Stomach (tissue), 9 donors: ENCODE data around the gene OSBP2. TPM values are rescaled to one million over a fixed set of nuclear protein-coding genes. Genes with fewer than 3 reads are reported as not detected.

Experiments
- DNase-seq, 2 donors: peaks; one replicate each; pipeline versions ENCODE4 v3.0.0 to v3.0.0-alpha.2; 2013 to 2019
- H3K27ac ChIP-seq, 5 donors: fragments of 200-600 bp in 4 of 5; sonication (generic) in 4 of 5; one replicate each; pipeline ENCODE4 v1.5.1; 2013 to 2019; ENCODE audit warnings: mild to moderate bottlenecking in 1 of 5, moderate library complexity in 1 of 5
- H3K27me3 ChIP-seq, 3 donors: fragments of 200-600 bp; sonication (generic); one replicate each; pipeline ENCODE4 v1.5.1; 2017 to 2019; ENCODE audit warnings: mixed run types in 1 of 3
- H3K36me3 ChIP-seq, 4 donors: fragments of 200-600 bp; sonication (generic); 1 replicate in 3 of 4; 2 replicates in 1 of 4; pipeline ENCODE4 v1.5.1; 2016 to 2019
- H3K4me1 ChIP-seq, 4 donors: fragments of 200-600 bp; sonication (generic); one replicate each; pipeline ENCODE4 v1.5.1; 2016 to 2019
- H3K4me3 ChIP-seq, 4 donors: fragments of 200-600 bp; sonication (generic) in 3 of 4; one replicate each; pipeline ENCODE4 v1.5.1; 2016 to 2019; ENCODE audit warnings: mild to moderate bottlenecking in 1 of 4
- H3K9me3 ChIP-seq, 4 donors: fragments of 200-600 bp; sonication (generic); one replicate each; pipeline ENCODE4 v1.5.1; 2016 to 2019
- EP300 ChIP-seq: sonication (generic); formaldehyde crosslinking; IDR thresholded peaks from one replicate; pipeline ENCODE4 v1.6.1; 2017; ENCODE audit warnings: antibody characterized with exemption
- POLR2A ChIP-seq, 4 donors: fragments of 450-650 bp; IDR thresholded peaks; one replicate each; pipeline ENCODE4 v1.6.1; 2016; ENCODE audit warnings: antibody characterized with exemption in 4 of 4, control low read depth in 2 of 4, mild to moderate bottlenecking in 1 of 4, moderate library complexity in 1 of 4
- POLR2AphosphoS5 ChIP-seq, 3 donors: sonication (generic); formaldehyde crosslinking; IDR thresholded peaks; one replicate each; pipeline ENCODE4 v1.6.1; 2016; ENCODE audit warnings: antibody characterized with exemption in 3 of 3
- WGBS, 5 donors: extraction: QIAGEN DNeasy Blood & Tissue Kit in 3 of 5; methylation state at CpG; one replicate each; pipeline versions ENCODE4 v1.1.5 to v1.1.7; 2013 to 2018; 5-methylcytosine and 5-hydroxymethylcytosine counted together
- intact Hi-C: fragments of 100-400 bp; cut with DNase I; formaldehyde crosslinking; loops from one replicate; pipeline ENCODE4 v1.15.1; 2023; ENCODE audit warnings: low total_unique reads
- polyA plus RNA-seq, 3 donors: library from polyadenylated mRNA; stranded (reverse); fragments of 200-250 nt; gene quantifications; one replicate each; pipeline ENCODE4 v1.2.3, GENCODE V29; 2013
- total RNA-seq, 5 donors: library from RNA; depleted of rRNA; stranded (reverse); fragments of >200 nt; gene quantifications; one replicate each; pipeline versions ENCODE4 v1.1.0 to v1.2.3, GENCODE V29; 2014 to 2016
- TF ChIP-seq, protein P1 (sequence below), 7 experiments: fragments of 450-650 bp in 4 of 7; fragments of 200-600 bp in 3 of 7; sonication (generic) in 3 of 7; IDR thresholded peaks; one replicate each; pipeline ENCODE4 v1.5.1; 2016 to 2019; ENCODE audit warnings: antibody characterized with exemption in 7 of 7, control low read depth in 2 of 7, mild to moderate bottlenecking in 1 of 7
- donor health status: healthy with polysubstance abuse.
- donor health status: Bipolar disorder and iron deficiency.
- donor health status: healthy.

The OSBP2 gene
- total and polyA plus RNA-seq, 8 donors, result 0.58 to 9.5 (median 1.8) TPM; not detected in 1

DNA sequence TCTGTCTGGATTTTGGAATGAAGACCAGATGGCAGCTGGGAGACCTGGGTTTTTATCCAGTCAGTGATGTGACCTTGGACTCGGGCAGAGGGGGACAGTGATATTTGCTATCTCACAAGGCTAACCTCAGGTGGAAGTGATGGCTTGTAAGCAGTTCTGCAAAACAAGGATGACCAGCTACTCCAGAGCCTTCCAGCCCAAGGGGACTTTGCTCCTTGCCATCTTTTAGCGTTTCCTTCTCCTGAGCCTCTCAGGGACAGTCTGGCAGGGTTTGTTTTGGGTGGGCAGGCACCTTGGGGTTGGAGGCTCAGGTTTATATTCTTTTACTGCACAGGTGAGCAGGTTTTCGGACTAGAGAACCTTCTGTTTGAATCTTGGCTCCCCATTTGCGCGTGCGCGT lies 9.5 kb upstream of the OSBP2 start:
- H3K9me3 ChIP-seq, result no peaks in the 10 kb centered on the region
- peaks cover 0 to 15% (median 2%) of the 10 kb centered on the region in 4 donors for H3K4me1 ChIP-seq
- no peak overlapping the region for H3K27ac ChIP-seq
- H3K36me3 ChIP-seq, result no peaks in the 10 kb centered on the region
- intact Hi-C loops, result no loop called here
- H3K27me3 ChIP-seq, result no peaks in the 10 kb centered on the region
- DNase-seq, result no peak
- TF ChIP-seq POLR2A (IDR thresholded peaks at IDR 0.05) (no peak), EP300 (no peak), POLR2AphosphoS5 (IDR thresholded peaks at IDR 0.05) (no peak)
- TF ChIP-seq, protein P1, sequence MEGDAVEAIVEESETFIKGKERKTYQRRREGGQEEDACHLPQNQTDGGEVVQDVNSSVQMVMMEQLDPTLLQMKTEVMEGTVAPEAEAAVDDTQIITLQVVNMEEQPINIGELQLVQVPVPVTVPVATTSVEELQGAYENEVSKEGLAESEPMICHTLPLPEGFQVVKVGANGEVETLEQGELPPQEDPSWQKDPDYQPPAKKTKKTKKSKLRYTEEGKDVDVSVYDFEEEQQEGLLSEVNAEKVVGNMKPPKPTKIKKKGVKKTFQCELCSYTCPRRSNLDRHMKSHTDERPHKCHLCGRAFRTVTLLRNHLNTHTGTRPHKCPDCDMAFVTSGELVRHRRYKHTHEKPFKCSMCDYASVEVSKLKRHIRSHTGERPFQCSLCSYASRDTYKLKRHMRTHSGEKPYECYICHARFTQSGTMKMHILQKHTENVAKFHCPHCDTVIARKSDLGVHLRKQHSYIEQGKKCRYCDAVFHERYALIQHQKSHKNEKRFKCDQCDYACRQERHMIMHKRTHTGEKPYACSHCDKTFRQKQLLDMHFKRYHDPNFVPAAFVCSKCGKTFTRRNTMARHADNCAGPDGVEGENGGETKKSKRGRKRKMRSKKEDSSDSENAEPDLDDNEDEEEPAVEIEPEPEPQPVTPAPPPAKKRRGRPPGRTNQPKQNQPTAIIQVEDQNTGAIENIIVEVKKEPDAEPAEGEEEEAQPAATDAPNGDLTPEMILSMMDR (IDR thresholded peaks at IDR 0.05), result no peak
- WGBS, 5 donors, result 47 to 69% (median 58%) methylated on average over 7 of the region's 7 CpGs
- H3K4me3 ChIP-seq, result no peak overlapping the region

DNA sequence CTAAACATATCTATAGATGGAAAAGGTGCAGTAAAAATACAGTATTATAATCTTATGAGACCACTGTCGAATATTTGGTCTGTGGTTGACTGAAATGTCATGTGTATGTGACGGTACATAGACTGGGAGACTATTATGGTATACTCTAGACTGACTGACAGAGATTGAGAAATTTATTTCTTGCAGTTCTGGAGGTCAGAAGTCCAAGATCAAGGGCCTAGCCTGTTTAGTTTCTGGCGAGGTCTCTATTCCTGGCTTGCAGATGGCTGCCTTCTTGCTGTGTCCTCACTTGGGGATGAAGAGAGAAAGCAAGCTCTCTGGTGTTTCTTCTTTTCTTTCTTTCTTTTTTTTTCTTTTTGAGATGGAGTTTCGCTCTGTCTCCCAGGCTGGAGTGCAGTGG lies 7.3 kb upstream of the OSBP2 start:
- Histone ChIP-seq H3K27me3 (no peaks in the 10 kb centered on the region), H3K36me3 (no peaks in the 10 kb centered on the region), H3K27ac (no peak overlapping the region), H3K4me3 (no peak overlapping the region), H3K9me3 (no peaks in the 10 kb centered on the region), H3K4me1 (no peaks in the 10 kb centered on the region)
- TF ChIP-seq, protein P1 (IDR thresholded peaks at IDR 0.05), result no peak
- no peak for TF ChIP-seq POLR2AphosphoS5 (IDR thresholded peaks at IDR 0.05)
- no peak for TF ChIP-seq POLR2A (IDR thresholded peaks at IDR 0.05)
- no peak for TF ChIP-seq EP300
- no peak for DNase-seq
- intact Hi-C loops, result no loop called here
- WGBS, 5 donors, result 81 to 87% (median 85%) methylated on average over 4 of the region's 4 CpGs

DNA sequence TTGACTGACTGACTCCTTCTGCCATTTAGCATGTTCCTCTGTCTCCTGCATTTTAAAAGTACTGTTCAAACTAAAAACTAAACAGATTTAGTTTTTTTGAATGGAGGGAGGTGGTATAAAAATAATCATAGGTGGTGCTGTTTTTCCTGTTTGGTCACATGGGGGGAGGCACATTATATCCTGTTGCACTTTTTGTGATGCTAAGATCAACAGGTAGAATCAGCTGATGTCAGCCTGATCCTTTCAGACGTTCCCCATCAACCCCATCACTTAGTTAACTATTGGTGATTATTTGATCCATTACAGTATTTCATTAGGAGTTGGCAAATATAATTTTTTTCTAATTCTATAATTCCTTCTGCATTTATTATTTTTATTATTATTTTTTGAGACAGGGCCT lies 5.1 kb upstream of the OSBP2 start:
- H3K27me3 ChIP-seq, result peaks cover 0 to 4% (median 0%) of the 10 kb centered on the region in 3 donors
- intact Hi-C loops, result no loop called here
- no peaks in the 10 kb centered on the region for H3K36me3 ChIP-seq
- 47 to 78% (median 56%) methylated on average over 1 of the region's 1 CpG for WGBS, 5 donors
- TF ChIP-seq, protein P1 (IDR thresholded peaks at IDR 0.05), result no peak
- TF ChIP-seq POLR2A (IDR thresholded peaks at IDR 0.05), result no peak
- TF ChIP-seq POLR2AphosphoS5 (IDR thresholded peaks at IDR 0.05), result no peak
- TF ChIP-seq EP300, result no peak
- DNase-seq, result no peak
- H3K27ac ChIP-seq, result no peak overlapping the region
- peaks cover 0 to 11% (median 8%) of the 10 kb centered on the region in 4 donors for H3K4me1 ChIP-seq
- no peak overlapping the region for H3K4me3 ChIP-seq
- H3K9me3 ChIP-seq, result no peaks in the 10 kb centered on the region

DNA sequence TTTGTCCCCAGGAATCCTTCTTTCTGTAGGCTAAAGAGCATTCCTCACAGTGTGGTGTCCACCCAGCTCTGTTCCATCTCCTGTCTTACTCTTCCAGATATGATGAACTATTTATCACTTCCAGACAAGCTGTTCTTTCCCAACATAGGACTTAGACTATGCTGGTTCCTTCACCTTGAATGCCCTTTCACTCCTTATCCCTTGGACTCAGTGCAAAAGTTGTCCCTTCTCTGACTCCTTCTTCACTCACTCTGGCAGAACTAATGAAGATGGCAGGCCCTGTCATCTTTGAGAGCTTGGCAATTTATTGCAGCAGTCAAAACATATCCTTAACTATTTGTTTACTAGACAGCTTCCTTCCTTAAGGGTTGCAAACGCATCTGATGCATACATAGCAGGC lies 3.5 kb upstream of the OSBP2 start:
- H3K9me3 ChIP-seq, result no peaks in the 10 kb centered on the region
- 68 to 87% (median 79%) methylated on average over 1 of the region's 1 CpG for WGBS, 5 donors
- TF ChIP-seq EP300 (no peak), POLR2AphosphoS5 (IDR thresholded peaks at IDR 0.05) (no peak), POLR2A (IDR thresholded peaks at IDR 0.05) (no peak)
- TF ChIP-seq, protein P1 (IDR thresholded peaks at IDR 0.05), result no peak
- intact Hi-C loops, result no loop called here
- no peaks in the 10 kb centered on the region for H3K36me3 ChIP-seq
- H3K4me3 ChIP-seq, result no peak overlapping the region
- no peak overlapping the region for H3K27ac ChIP-seq
- DNase-seq, result no peak
- peaks cover 7 to 25% (median 21%) of the 10 kb centered on the region in 4 donors for H3K4me1 ChIP-seq
- peaks cover 0 to 14% (median 0%) of the 10 kb centered on the region in 3 donors for H3K27me3 ChIP-seq
